Ishikawa (cell line): ENCODE results near the gene EFHD2.

ENCODE experiments used
- EGR1 ChIP-seq: IDR thresholded peaks from 2 replicates; pipeline ENCODE4 v1.6.1; 2012
- MAX ChIP-seq: IDR thresholded peaks from 2 replicates; pipeline ENCODE4 v1.6.1; 2012
- USF1 ChIP-seq: IDR thresholded peaks from 2 replicates; pipeline ENCODE4 v1.6.1; 2012

- no peak for TF ChIP-seq USF1
- no peak for TF ChIP-seq EGR1
- TF ChIP-seq MAX, result no peak
These were observed 5.6 kb upstream of the EFHD2 start for GRCh38 chr1:15403962-15404580.
